HG02571 (cell line): ENCODE measurements around the gene RIPOR3.

Experiments used
- ATAC-seq: cut with Tn5 transposase; IDR thresholded peaks from one replicate; pipeline ENCODE4 v1.9.1; 2021; ENCODE audit warnings: mild to moderate bottlenecking, moderate library complexity; ENCODE audit not compliant: unreplicated experiment

The RIPOR3 gene

GRCh38 chr20:50690650-50691572 lies at the start of gene RIPOR3:
TSS of gene RIPOR3 (minus strand) at chr20:50691542. CDS start at chr20:50691128, 414 bp downstream.
- no peak for ATAC-seq

- ATAC-seq, result no peak
Observed at GRCh38 chr20:50737352-50737751, 46.0 kb upstream of the RIPOR3 start.

- no peak for ATAC-seq
Observed at GRCh38 chr20:50735813-50736212, 44.5 kb upstream of the RIPOR3 start.

- ATAC-seq, result no peak
Observed at GRCh38 chr20:50734730-50735679, 43.7 kb upstream of the RIPOR3 start.

- no peak for ATAC-seq
Observed at GRCh38 chr20:50733644-50734349, 42.5 kb upstream of the RIPOR3 start.

GRCh38 chr20:50731930-50732690 lies 40.8 kb upstream of the RIPOR3 start:
- no peak for ATAC-seq

GRCh38 chr20:50731055-50731929 lies 40.0 kb upstream of the RIPOR3 start, which contains the start of gene PARD6B:
TSS of gene PARD6B (plus strand) at chr20:50731580. CDS start at chr20:50731787, 207 bp downstream.
- ATAC-seq, result peak; percentile 84

- ATAC-seq, result no peak
Observed at GRCh38 chr20:50730765-50731054, 39.4 kb upstream of the RIPOR3 start.

- no peak for ATAC-seq
Observed at GRCh38 chr20:50729901-50730764, 38.8 kb upstream of the RIPOR3 start.

GRCh38 chr20:50728981-50729874 lies 37.9 kb upstream of the RIPOR3 start:
- no peak for ATAC-seq

- no peak for ATAC-seq
Observed at GRCh38 chr20:50728486-50728980, 37.2 kb upstream of the RIPOR3 start.

- no peak for ATAC-seq
Observed at GRCh38 chr20:50727792-50728485, 36.6 kb upstream of the RIPOR3 start.

- no peak for ATAC-seq
Observed at GRCh38 chr20:50726955-50727791, 35.8 kb upstream of the RIPOR3 start.

GRCh38 chr20:50725724-50726005 lies 34.3 kb upstream of the RIPOR3 start:
- ATAC-seq, result no peak

GRCh38 chr20:50724851-50725723 lies 33.7 kb upstream of the RIPOR3 start:
- ATAC-seq, result no peak
